Measurements from ENCODE around the gene CFTR.

DNA sequence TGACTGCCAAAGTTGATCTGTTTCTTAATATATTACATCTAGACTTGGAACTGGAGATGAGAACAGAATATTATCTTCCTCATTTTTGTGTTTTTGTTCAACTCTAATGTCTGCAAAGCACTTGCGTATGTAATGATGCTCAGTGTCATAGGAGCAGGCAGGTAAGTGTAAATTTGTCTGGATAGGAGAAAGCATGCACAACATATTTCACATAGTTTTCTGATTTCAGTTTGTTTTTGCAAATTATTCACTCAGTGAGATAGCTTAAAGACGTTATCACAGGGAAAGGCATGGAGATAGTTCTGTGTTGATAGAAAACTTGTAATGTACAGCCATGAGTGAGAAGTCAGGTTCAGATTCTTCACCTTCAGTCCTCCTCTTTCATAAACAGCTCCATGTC, 84.8 kb downstream of the CFTR start:
- TF ChIP-seq CTCF (IDR thresholded peaks at IDR 0.05 in 8 of 11, conservative IDR thresholded peaks at IDR 0.05 in 3 of 11) (no peak), POLR2AphosphoS5 (IDR thresholded peaks at IDR 0.05) (no peak)
